Measurements from ENCODE around the gene RAX2. TPM values are rescaled to one million over a fixed set of nuclear protein-coding genes. Genes with fewer than 3 reads are reported as not detected.
A peak's percentile ranks its signal among the peaks of the same experiment; 100 is the strongest.

RAX2 gene
- total RNA-seq, result not detected
- polyA plus RNA-seq, result not detected

- intact Hi-C loops (cut with micrococcal nuclease), result no loop called here
- no peaks in the 10 kb centered on the region for H3K27me3 ChIP-seq (ENCODE audit: insufficient read depth, low read length)
- Mint-ChIP-seq H3K27ac (peak within 1 kb of the TSS in 2 of 7 donors; percentile 49 to 72), H3K4me3 (no peak within 1 kb of the TSS), H3K9me3 (no peaks in the 10 kb centered on the region), H3K4me1 (peaks cover 0 to 2% (median under 1%) of the 10 kb centered on the region in 4 donors), H3K36me3 (peaks cover 8 to 9% of the 10 kb centered on the region in 2 donors), H3K27me3 (no peaks in the 10 kb centered on the region)
- no peak within 1 kb of the TSS for H3K4me3 ChIP-seq (ENCODE audit: low read length in 2 of 2)
- ChIA-PET CTCF (ENCODE audit: partially characterized antibody) (interaction anchor here (1.9 kb wide), 1 partner anchor 9 kb away, joined by 5 read pairs; the partner anchor contains the start of gene MRPL54), POLR2A (ENCODE audit: partially characterized antibody) (interaction anchor here (0.7 to 1.9 kb wide), 3 partner anchors 9 to 263 kb away, joined by 3 to 5 read pairs (median 3); partner anchors contain the start of gene MRPL54)
- peaks cover 8% of the 10 kb centered on the region for H3K36me3 ChIP-seq (ENCODE audit: insufficient read depth, low read length)
- H3K27ac ChIP-seq (ENCODE audit: low read depth, low read length), result no peak within 1 kb of the TSS
- no peaks in the 10 kb centered on the region for H3K4me1 ChIP-seq (ENCODE audit: insufficient read depth, low read length)
- H3K9me3 ChIP-seq (ENCODE audit: control insufficient read depth in 1 of 2, low read length in 2 of 2), result no peaks in the 10 kb centered on the region
- DNase-seq, result peak in 1 of 5 donors; percentile 20
These were observed at the start of gene RAX2 for GRCh38 chr19:3771906-3772455. Gene RAX2 (minus strand): TSS chr19:3772228. CDS start chr19:3771742, 486 bp downstream.

GRCh38 chr19:3821156-3821555 is 49.1 kb upstream of the RAX2 start:
- H3K27me3 ChIP-seq (ENCODE audit: insufficient read depth, low read length), result no peaks in the 10 kb centered on the region
- Mint-ChIP-seq H3K36me3 (no peaks in the 10 kb centered on the region), H3K27me3 (no peaks in the 10 kb centered on the region), H3K4me1 (peaks cover 7 to 29% (median 16%) of the 10 kb centered on the region in 4 donors), H3K9me3 (no peaks in the 10 kb centered on the region), H3K27ac (no peak overlapping the region), H3K4me3 (no peak overlapping the region)
- H3K4me1 ChIP-seq (ENCODE audit: insufficient read depth, low read length), result peaks cover 13% of the 10 kb centered on the region
- intact Hi-C loops (cut with micrococcal nuclease), result loop anchor here (5.0 kb wide), 1 partner anchor 99 kb away; no protein-coding TSS in a partner anchor
- H3K36me3 ChIP-seq (ENCODE audit: insufficient read depth, low read length), result no peaks in the 10 kb centered on the region
- DNase-seq, result no peak
- no peak overlapping the region for H3K27ac ChIP-seq (ENCODE audit: low read depth, low read length)
- H3K9me3 ChIP-seq (ENCODE audit: control insufficient read depth in 1 of 2, low read length in 2 of 2), result no peaks in the 10 kb centered on the region
- CTCF ChIA-PET (ENCODE audit: partially characterized antibody), result interaction anchor here (1.0 to 5.2 kb wide), 9 partner anchors 8 to 155 kb away, joined by 3 to 82 read pairs (median 7); partner anchors contain the start of genes APBA3 and MRPL54
- POLR2A ChIA-PET (ENCODE audit: partially characterized antibody), result interaction anchor here (2.9 to 3.2 kb wide), 2 partner anchors 9 to 59 kb away, joined by 19 to 30 read pairs; partner anchors contain the start of genes APBA3 and MRPL54
- H3K4me3 ChIP-seq (ENCODE audit: low read length in 2 of 2), result no peak overlapping the region

- no peak overlapping the region for H3K27ac Mint-ChIP-seq
- Histone ChIP-seq H3K27ac (ENCODE audit: low read depth, low read length) (no peak overlapping the region), H3K4me3 (ENCODE audit: low read length in 2 of 2) (no peak overlapping the region), H3K4me1 (ENCODE audit: insufficient read depth, low read length) (peaks cover 15% of the 10 kb centered on the region), H3K36me3 (ENCODE audit: insufficient read depth, low read length) (no peaks in the 10 kb centered on the region), H3K27me3 (ENCODE audit: insufficient read depth, low read length) (no peaks in the 10 kb centered on the region), H3K9me3 (ENCODE audit: control insufficient read depth in 1 of 2, low read length in 2 of 2) (no peaks in the 10 kb centered on the region)
- POLR2A ChIA-PET (ENCODE audit: partially characterized antibody), result interaction anchor here (2.7 kb wide), 1 partner anchor 57 kb away, joined by 15 read pairs; the partner anchor contains the start of gene MRPL54
- H3K4me3 Mint-ChIP-seq, result no peak overlapping the region
- no peaks in the 10 kb centered on the region for H3K36me3 Mint-ChIP-seq
- CTCF ChIA-PET (ENCODE audit: partially characterized antibody), result interaction anchor here (5.2 kb wide), 1 partner anchor 60 kb away, joined by 82 read pairs; the partner anchor contains the start of genes APBA3 and MRPL54
- H3K4me1 Mint-ChIP-seq, result peaks cover 7 to 32% (median 18%) of the 10 kb centered on the region in 4 donors
- intact Hi-C loops (cut with micrococcal nuclease), result loop anchor here (5.0 kb wide), 1 partner anchor 98 kb away; no protein-coding TSS in a partner anchor
- H3K9me3 Mint-ChIP-seq, result no peaks in the 10 kb centered on the region
- H3K27me3 Mint-ChIP-seq, result no peaks in the 10 kb centered on the region
- no peak for DNase-seq
These were observed 48.0 kb upstream of the RAX2 start for GRCh38 chr19:3819989-3820388.

- H3K36me3 ChIP-seq (ENCODE audit: insufficient read depth, low read length), result no peaks in the 10 kb centered on the region
- no peak for DNase-seq
- H3K27me3 ChIP-seq (ENCODE audit: insufficient read depth, low read length), result no peaks in the 10 kb centered on the region
- Mint-ChIP-seq H3K36me3 (no peaks in the 10 kb centered on the region), H3K9me3 (no peaks in the 10 kb centered on the region), H3K4me3 (no peak overlapping the region), H3K27me3 (no peaks in the 10 kb centered on the region), H3K27ac (no peak overlapping the region), H3K4me1 (peaks cover 16 to 43% (median 28%) of the 10 kb centered on the region in 4 donors)
- no peaks in the 10 kb centered on the region for H3K9me3 ChIP-seq (ENCODE audit: control insufficient read depth in 1 of 2, low read length in 2 of 2)
- ChIA-PET CTCF (ENCODE audit: partially characterized antibody) (interaction anchor here (0.9 to 2.7 kb wide), 2 partner anchors 10 to 57 kb away, joined by 3 to 17 read pairs; partner anchors contain the start of genes APBA3 and MRPL54), POLR2A (ENCODE audit: partially characterized antibody) (interaction anchor here (1.2 to 2.7 kb wide), 3 partner anchors 28 to 58 kb away, joined by 3 to 15 read pairs (median 4); partner anchors contain the start of genes APBA3 and MRPL54)
- no peak overlapping the region for H3K4me3 ChIP-seq (ENCODE audit: low read length in 2 of 2)
- peaks cover 25% of the 10 kb centered on the region for H3K4me1 ChIP-seq (ENCODE audit: insufficient read depth, low read length)
- intact Hi-C loops (cut with micrococcal nuclease), result no loop called here
- no peak overlapping the region for H3K27ac ChIP-seq (ENCODE audit: low read depth, low read length)
These were observed 46.9 kb upstream of the RAX2 start for GRCh38 chr19:3818918-3819317.

DNA sequence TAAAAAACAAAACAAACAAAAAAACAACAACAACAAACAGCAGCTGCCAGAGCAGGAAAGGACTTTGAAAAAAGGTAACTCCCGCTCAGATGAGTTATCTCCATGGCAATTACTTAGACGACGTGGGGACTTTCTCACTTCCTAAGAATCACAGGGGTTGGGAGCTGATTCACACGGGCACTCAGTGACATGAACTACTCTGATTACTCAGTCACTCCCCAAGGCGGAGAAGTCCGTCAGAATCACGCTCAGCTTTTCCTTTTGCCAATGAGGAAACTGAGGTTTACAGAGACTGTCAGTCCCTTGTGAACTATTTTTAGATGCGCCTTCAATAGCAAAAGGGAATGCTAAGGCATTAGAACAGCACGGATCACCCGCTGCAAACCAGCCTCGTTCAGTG is 46.4 kb upstream of the RAX2 start:
- Mint-ChIP-seq H3K27ac (peak overlapping the region in 4 of 7 donors; percentile 14 to 52 (median 32)), H3K27me3 (no peaks in the 10 kb centered on the region), H3K36me3 (no peaks in the 10 kb centered on the region), H3K4me1 (peaks cover 20 to 48% (median 32%) of the 10 kb centered on the region in 4 donors), H3K4me3 (peak overlapping the region in 1 of 8 donors; percentile 51), H3K9me3 (no peaks in the 10 kb centered on the region)
- Histone ChIP-seq H3K27me3 (ENCODE audit: insufficient read depth, low read length) (no peaks in the 10 kb centered on the region), H3K36me3 (ENCODE audit: insufficient read depth, low read length) (no peaks in the 10 kb centered on the region), H3K4me1 (ENCODE audit: insufficient read depth, low read length) (peaks cover 30% of the 10 kb centered on the region), H3K9me3 (ENCODE audit: control insufficient read depth in 1 of 2, low read length in 2 of 2) (no peaks in the 10 kb centered on the region), H3K27ac (ENCODE audit: low read depth, low read length) (no peak overlapping the region), H3K4me3 (ENCODE audit: low read length in 2 of 2) (no peak overlapping the region)
- ChIA-PET POLR2A (ENCODE audit: partially characterized antibody) (interaction anchor here (1.2 to 2.7 kb wide), 3 partner anchors 28 to 57 kb away, joined by 3 to 15 read pairs (median 4); partner anchors contain the start of genes APBA3 and MRPL54), CTCF (ENCODE audit: partially characterized antibody) (interaction anchor here (0.9 to 2.7 kb wide), 3 partner anchors 9 to 57 kb away, joined by 3 to 17 read pairs (median 5); partner anchors contain the start of genes APBA3 and MRPL54)
- intact Hi-C loops (cut with micrococcal nuclease), result no loop called here
- no peak for DNase-seq

GRCh38 chr19:3817761-3818160 is 45.7 kb upstream of the RAX2 start:
- Histone ChIP-seq H3K27ac (ENCODE audit: low read depth, low read length) (no peak overlapping the region), H3K4me3 (ENCODE audit: low read length in 2 of 2) (no peak overlapping the region), H3K4me1 (ENCODE audit: insufficient read depth, low read length) (peaks cover 37% of the 10 kb centered on the region), H3K9me3 (ENCODE audit: control insufficient read depth in 1 of 2, low read length in 2 of 2) (no peaks in the 10 kb centered on the region), H3K27me3 (ENCODE audit: insufficient read depth, low read length) (no peaks in the 10 kb centered on the region), H3K36me3 (ENCODE audit: insufficient read depth, low read length) (no peaks in the 10 kb centered on the region)
- CTCF ChIA-PET (ENCODE audit: partially characterized antibody), result interaction anchor here (0.7 to 2.7 kb wide), 3 partner anchors 20 to 56 kb away, joined by 3 to 17 read pairs (median 5); partner anchors contain the start of genes APBA3 and MRPL54
- DNase-seq, result no peak
- Mint-ChIP-seq H3K27ac (peak overlapping the region in 1 of 7 donors; percentile 52), H3K4me3 (peak overlapping the region in 2 of 8 donors; percentile 59), H3K4me1 (peaks cover 26 to 55% (median 38%) of the 10 kb centered on the region in 4 donors), H3K27me3 (no peaks in the 10 kb centered on the region), H3K9me3 (no peaks in the 10 kb centered on the region), H3K36me3 (no peaks in the 10 kb centered on the region)
- POLR2A ChIA-PET (ENCODE audit: partially characterized antibody), result interaction anchor here (2.7 kb wide), 1 partner anchor 55 kb away, joined by 15 read pairs; the partner anchor contains the start of gene MRPL54
- intact Hi-C loops (cut with micrococcal nuclease), result no loop called here

Data from CD4-positive, alpha-beta memory T cell (primary cell).